HCT116 (cell line): Measurements from ENCODE around the gene CYLC2. TPM values are rescaled to one million over a fixed set of nuclear protein-coding genes. Genes with fewer than 3 reads are reported as not detected.

Experiments
- ATAC-seq: fragments of 200-7000 bp; cut with Tn5 transposase; 2 replicates; pipeline ENCODE4 v1.9.1; 2020; ENCODE audit warnings: mild to moderate bottlenecking, moderate library complexity
- BruUV-seq: library from RNA; stranded (reverse); fragments of 400-500 nt; replicated peaks from 2 replicates; lab custom pipeline; 2021; lab: Mats Ljungman, UMichigan
- CTCF ChIA-PET: fragments of 300-600 bp; sonication (Branson Sonifier 250); formaldehyde crosslinking; loops from one replicate; lab custom pipeline; 2021; ENCODE audit warnings: antibody characterized with exemption; lab: Charles Lee
- POLR2A ChIA-PET: fragments of 300-600, 350-600 bp; sonication (Branson Sonifier 250); formaldehyde crosslinking; loops from one replicate; lab custom pipeline; 2021; ENCODE audit warnings: antibody characterized with exemption; lab: Charles Lee
- RAD21 ChIA-PET, 2 experiments: fragments of 300-600 bp; sonication (Branson Sonifier 250); formaldehyde crosslinking; loops; one replicate each; lab custom pipeline; 2023; ENCODE audit warnings: low total read pairs in 2 of 2; ENCODE audit not compliant: uncharacterized antibody in 2 of 2, unreplicated experiment in 2 of 2, low non-redundant PET in 1 of 2; lab: Charles Lee
- DNase-seq: peaks from one replicate; pipeline ENCODE4 v3.0.0-alpha.2; 2010; ENCODE audit warnings: low read depth, low spot score
- H2AFZ ChIP-seq: fragments of 200-600 bp; shearing (Covaris generic), sonication (generic); 2 replicates; pipeline ENCODE4 v1.6.1; 2017; ENCODE audit warnings: low read depth, mixed run types, mixed read lengths, antibody characterized with exemption, low read length; ENCODE audit not compliant: poor library complexity, severe bottlenecking
- H3K27ac ChIP-seq: 2 replicates; pipeline ENCODE4 v1.5.1; 2012; ENCODE audit warnings: low read depth, low read length
- H3K27me3 ChIP-seq: fragments of 200-600 bp; sonication (generic); 2 replicates; pipeline ENCODE4 v1.6.1; 2016; ENCODE audit warnings: mixed run types, low read length, mixed read lengths; ENCODE audit not compliant: insufficient read depth
- H3K36me3 ChIP-seq, 2 experiments: fragments of 200-500 bp in 1 of 2; fragments of 200-600 bp in 1 of 2; sonication (Bioruptor generic) in 1 of 2; sonication (generic) in 1 of 2; 2 replicates each; pipeline versions ENCODE4 v1.5.1 to v1.6.1; 2014 to 2016; ENCODE audit warnings: low read length in 2 of 2, inconsistent platforms in 1 of 2, mixed read lengths in 1 of 2, mixed run types in 1 of 2; ENCODE audit not compliant: insufficient read depth in 2 of 2, control insufficient read depth in 1 of 2
- H3K4me1 ChIP-seq, 2 experiments: fragments of 200-600 bp in 1 of 2; sonication (generic) in 1 of 2; 2 replicates each; pipeline versions ENCODE4 v1.5.1 to v1.6.1; 2012 to 2017; ENCODE audit warnings: low read length in 2 of 2, inconsistent platforms in 1 of 2, mild to moderate bottlenecking in 1 of 2, mixed read lengths in 1 of 2, mixed run types in 1 of 2, moderate library complexity in 1 of 2; ENCODE audit not compliant: insufficient read depth in 2 of 2, control insufficient read depth in 1 of 2
- H3K4me2 ChIP-seq: fragments of 200-600 bp; sonication (generic); 2 replicates; pipeline ENCODE4 v1.6.1; 2017; ENCODE audit warnings: mixed run types, low read length, mixed read lengths
- H3K4me3 ChIP-seq, 2 experiments: fragments of 200-600 bp in 1 of 2; sonication (generic) in 1 of 2; replicated peaks in 1 of 2; 2 replicates each; pipeline ENCODE4 v1.5.1; 2011 to 2016; ENCODE audit warnings: low read length in 2 of 2, control low read depth in 1 of 2, low read depth in 1 of 2, mild to moderate bottlenecking in 1 of 2, mixed read lengths in 1 of 2, mixed run types in 1 of 2
- H3K79me2 ChIP-seq: fragments of 200-600 bp; sonication (generic); 2 replicates; pipeline ENCODE4 v1.6.1; 2017; ENCODE audit warnings: mild to moderate bottlenecking, mixed run types, low read length, moderate library complexity, mixed read lengths; ENCODE audit not compliant: insufficient read depth
- H3K9ac ChIP-seq: fragments of 200-600 bp; sonication (generic); 2 replicates; pipeline ENCODE4 v1.6.1; 2016; ENCODE audit warnings: low read length, mixed read lengths
- H3K9me2 ChIP-seq: fragments of 200-600 bp; sonication (generic), shearing (Covaris generic); 2 replicates; pipeline ENCODE4 v1.6.1; 2017; ENCODE audit warnings: mixed run types, mild to moderate bottlenecking, moderate library complexity; ENCODE audit not compliant: insufficient read depth
- H3K9me3 ChIP-seq, 2 experiments: fragments of 200-500 bp in 1 of 2; fragments of 200-600 bp in 1 of 2; sonication (Bioruptor generic) in 1 of 2; sonication (generic) in 1 of 2; 2 replicates each; pipeline ENCODE4 v1.6.1; 2014 to 2017; ENCODE audit warnings: low read length in 2 of 2, mixed read lengths in 2 of 2, inconsistent platforms in 1 of 2, low read depth in 1 of 2, mild to moderate bottlenecking in 1 of 2, mixed run types in 1 of 2, moderate library complexity in 1 of 2; ENCODE audit not compliant: control insufficient read depth in 1 of 2, insufficient read depth in 1 of 2
- H4K20me1 ChIP-seq: fragments of 200-600 bp; sonication (generic), shearing (Covaris generic); 2 replicates; pipeline ENCODE4 v1.6.1; 2017; ENCODE audit warnings: mixed run types, mild to moderate bottlenecking, moderate library complexity; ENCODE audit not compliant: insufficient read depth
- CBX3 ChIP-seq: IDR thresholded peaks from 2 replicates; pipeline ENCODE4 v1.6.1; 2012; ENCODE audit warnings: low read depth
- CEBPB ChIP-seq: IDR thresholded peaks from 2 replicates; pipeline ENCODE4 v1.6.1; 2012; ENCODE audit warnings: low read depth
- EGR1 ChIP-seq: IDR thresholded peaks from 2 replicates; pipeline ENCODE4 v1.6.1; 2012; ENCODE audit warnings: low read depth
- ELF1 ChIP-seq: IDR thresholded peaks from 2 replicates; pipeline ENCODE4 v1.6.1; 2012; ENCODE audit warnings: low read depth, borderline replicate concordance
- FOSL1 ChIP-seq: IDR thresholded peaks from 2 replicates; pipeline ENCODE4 v1.6.1; 2012; ENCODE audit warnings: low read depth
- JUND ChIP-seq: IDR thresholded peaks from 2 replicates; pipeline ENCODE4 v1.6.1; 2012
- POLR2A ChIP-seq: IDR thresholded peaks from 2 replicates; pipeline ENCODE4 v1.7.0; 2011; ENCODE audit warnings: borderline replicate concordance; ENCODE audit not compliant: insufficient read depth, insufficient read length; ENCODE audit errors: extremely low read depth
- POLR2AphosphoS5 ChIP-seq: IDR thresholded peaks from 2 replicates; pipeline ENCODE4 v1.6.1; 2011; ENCODE audit warnings: mild to moderate bottlenecking, low read depth, low read length, moderate library complexity
- RAD21 ChIP-seq: IDR thresholded peaks from 2 replicates; pipeline ENCODE4 v1.6.1; 2012; ENCODE audit warnings: low read depth, mild to moderate bottlenecking
- SIN3A ChIP-seq: IDR thresholded peaks from 2 replicates; pipeline ENCODE4 v1.6.1; 2012; ENCODE audit warnings: low read depth
- SP1 ChIP-seq: IDR thresholded peaks from 2 replicates; pipeline ENCODE4 v1.6.1; 2012; ENCODE audit warnings: low read depth
- TCF7L2 ChIP-seq: IDR thresholded peaks from 2 replicates; pipeline ENCODE4 v1.7.0; 2011; ENCODE audit warnings: borderline replicate concordance, inconsistent platforms; ENCODE audit not compliant: insufficient read depth, insufficient read length; ENCODE audit errors: extremely low read depth
- YY1 ChIP-seq: IDR thresholded peaks from 2 replicates; pipeline ENCODE4 v1.6.1; 2011; ENCODE audit warnings: low read length, low read depth, moderate library complexity, mild to moderate bottlenecking; ENCODE audit not compliant: insufficient replicate concordance; ENCODE audit errors: extremely low read depth
- ZFX ChIP-seq: fragments of 450-650 bp; IDR thresholded peaks from 2 replicates; pipeline ENCODE4 v1.6.1; 2017
- ZNF274 ChIP-seq: fragments of 200-500 bp; sonication (Bioruptor generic); IDR thresholded peaks from 2 replicates; pipeline ENCODE4 v1.6.1; 2014; ENCODE audit warnings: mild to moderate bottlenecking, low read depth, low read length, inconsistent platforms
- intact Hi-C: fragments of 100-400 bp; cut with micrococcal nuclease; formaldehyde crosslinking; loops from 2 replicates; pipeline ENCODE4 v1.10.0; 2022
- total RNA-seq: library from RNA; stranded (reverse); gene quantifications from one replicate; pipeline ENCODE4 v1.2.1, GENCODE V29; 2021; ENCODE audit not compliant: unreplicated experiment
- TF ChIP-seq, protein P1 (sequence below), 3 experiments: fragments of 200-600 bp in 1 of 3; sonication (generic) in 1 of 3; IDR thresholded peaks in 2 of 3; conservative IDR thresholded peaks in 1 of 3; 2 replicates each; pipeline ENCODE4 v1.5.1; 2012 to 2017; ENCODE audit warnings: low read depth in 2 of 3, low read length in 2 of 3, antibody characterized with exemption in 1 of 3, borderline replicate concordance in 1 of 3, control low read depth in 1 of 3, mild to moderate bottlenecking in 1 of 3, mixed read lengths in 1 of 3, mixed run types in 1 of 3, moderate library complexity in 1 of 3; ENCODE audit not compliant: insufficient read depth in 1 of 3

The CYLC2 gene
- total RNA-seq, 1 experiment from 2014 or later = not detected

DNA sequence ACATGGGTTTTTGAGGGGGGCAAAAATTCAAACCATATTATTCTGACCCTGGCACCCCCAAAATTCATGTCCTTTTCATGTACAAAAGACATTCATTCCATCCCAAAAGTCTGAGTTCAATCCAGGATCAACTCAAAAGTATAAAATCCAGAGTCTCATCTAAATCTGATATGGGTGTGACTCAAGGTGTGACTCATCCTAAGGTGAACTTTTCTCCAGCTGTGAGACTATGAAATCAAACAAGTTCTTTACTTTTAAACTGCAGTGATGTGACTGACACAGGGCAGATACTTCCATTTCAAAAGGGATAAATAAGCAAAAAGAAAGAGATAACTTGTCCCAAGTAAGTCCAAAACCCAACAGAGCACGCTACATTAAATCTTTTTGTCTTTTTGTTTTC, 20.6 kb upstream of the CYLC2 start (continued):
- TF ChIP-seq SIN3A (no peak), CBX3 (no peak), ELF1 (no peak), CEBPB (no peak), JUND (no peak), SP1 (no peak), EGR1 (no peak), YY1 (no peak), POLR2A (no peak), FOSL1 (no peak)

GRCh38 chr9:102975251-102975650, 19.9 kb upstream of the CYLC2 start:
- Histone ChIP-seq H3K27me3 (no peaks in the 10 kb centered on the region), H3K27ac (no peak overlapping the region), H3K9ac (no peak overlapping the region), H4K20me1 (no peaks in the 10 kb centered on the region), H3K4me2 (no peak overlapping the region), H3K79me2 (no peaks in the 10 kb centered on the region), H3K9me2 (no peaks in the 10 kb centered on the region), H3K4me1 (no peaks in the 10 kb centered on the region), H3K4me3 (no peak overlapping the region), H3K36me3 (no peaks in the 10 kb centered on the region), H2AFZ (no peak overlapping the region), H3K9me3 (peaks cover 0 to 13% of the 10 kb centered on the region in 2 experiments; a peak in 2 of 4 replicates)
- ChIA-PET POLR2A (no interaction called here), RAD21 (no interaction called here), CTCF (no interaction called here)
- BruUV-seq = no TSS peak
- TF ChIP-seq SIN3A (no peak), ZFX (no peak), TCF7L2 (no peak), RAD21 (no peak), POLR2A (no peak), SP1 (no peak), JUND (no peak), POLR2AphosphoS5 (no peak), ZNF274 (no peak), ELF1 (no peak)
- TF ChIP-seq, protein P1, sequence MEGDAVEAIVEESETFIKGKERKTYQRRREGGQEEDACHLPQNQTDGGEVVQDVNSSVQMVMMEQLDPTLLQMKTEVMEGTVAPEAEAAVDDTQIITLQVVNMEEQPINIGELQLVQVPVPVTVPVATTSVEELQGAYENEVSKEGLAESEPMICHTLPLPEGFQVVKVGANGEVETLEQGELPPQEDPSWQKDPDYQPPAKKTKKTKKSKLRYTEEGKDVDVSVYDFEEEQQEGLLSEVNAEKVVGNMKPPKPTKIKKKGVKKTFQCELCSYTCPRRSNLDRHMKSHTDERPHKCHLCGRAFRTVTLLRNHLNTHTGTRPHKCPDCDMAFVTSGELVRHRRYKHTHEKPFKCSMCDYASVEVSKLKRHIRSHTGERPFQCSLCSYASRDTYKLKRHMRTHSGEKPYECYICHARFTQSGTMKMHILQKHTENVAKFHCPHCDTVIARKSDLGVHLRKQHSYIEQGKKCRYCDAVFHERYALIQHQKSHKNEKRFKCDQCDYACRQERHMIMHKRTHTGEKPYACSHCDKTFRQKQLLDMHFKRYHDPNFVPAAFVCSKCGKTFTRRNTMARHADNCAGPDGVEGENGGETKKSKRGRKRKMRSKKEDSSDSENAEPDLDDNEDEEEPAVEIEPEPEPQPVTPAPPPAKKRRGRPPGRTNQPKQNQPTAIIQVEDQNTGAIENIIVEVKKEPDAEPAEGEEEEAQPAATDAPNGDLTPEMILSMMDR (IDR thresholded peaks at IDR 0.05 in 2 of 3, conservative IDR thresholded peaks at IDR 0.05 in 1 of 3; ENCODE audit: borderline replicate concordance in 1 of 3, insufficient read depth in 1 of 3, low read depth in 2 of 3, low read length in 2 of 3) = no peak
- intact Hi-C loops = no loop called here
- ATAC-seq = no peak
- no peak for DNase-seq
